ENCODE data around the gene C14orf180.

C14orf180 gene

DNA sequence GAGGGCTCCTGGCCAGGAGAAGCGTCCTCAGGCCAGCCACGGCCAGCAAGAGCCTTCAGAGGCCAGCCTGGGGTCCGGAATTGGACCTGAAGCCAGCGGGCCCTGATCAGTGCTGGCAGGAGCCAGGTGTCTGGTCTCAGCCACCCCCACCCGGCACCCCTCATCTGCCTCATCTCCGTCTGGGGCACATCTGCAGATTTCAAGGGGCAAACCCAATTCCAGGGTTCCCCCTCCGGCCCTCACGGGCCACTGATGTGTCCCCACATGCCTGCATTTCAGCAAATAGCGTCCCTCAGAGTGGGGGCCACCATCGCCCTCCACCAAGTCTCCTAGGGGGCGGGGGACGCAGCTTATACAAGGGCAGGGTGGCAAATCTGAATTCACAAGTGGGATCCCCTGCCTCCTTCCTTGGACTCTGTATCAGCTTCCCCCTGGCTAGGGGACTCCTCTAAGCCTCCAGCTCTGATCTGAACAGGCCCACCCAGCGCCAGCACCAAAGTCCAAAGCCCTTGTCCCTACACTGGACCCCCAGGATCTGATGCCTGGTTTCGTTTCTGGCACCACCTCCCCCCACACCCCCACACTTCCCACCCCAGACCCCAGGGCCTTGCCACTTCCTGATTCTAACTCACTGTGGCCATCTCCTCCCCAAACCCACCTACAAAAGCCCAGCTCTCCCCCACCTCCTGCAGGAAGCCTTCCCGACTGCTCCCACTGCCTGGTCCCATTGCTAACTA, 14.9 kb downstream of the C14orf180 start:
- no peak for DNase-seq

DNA sequence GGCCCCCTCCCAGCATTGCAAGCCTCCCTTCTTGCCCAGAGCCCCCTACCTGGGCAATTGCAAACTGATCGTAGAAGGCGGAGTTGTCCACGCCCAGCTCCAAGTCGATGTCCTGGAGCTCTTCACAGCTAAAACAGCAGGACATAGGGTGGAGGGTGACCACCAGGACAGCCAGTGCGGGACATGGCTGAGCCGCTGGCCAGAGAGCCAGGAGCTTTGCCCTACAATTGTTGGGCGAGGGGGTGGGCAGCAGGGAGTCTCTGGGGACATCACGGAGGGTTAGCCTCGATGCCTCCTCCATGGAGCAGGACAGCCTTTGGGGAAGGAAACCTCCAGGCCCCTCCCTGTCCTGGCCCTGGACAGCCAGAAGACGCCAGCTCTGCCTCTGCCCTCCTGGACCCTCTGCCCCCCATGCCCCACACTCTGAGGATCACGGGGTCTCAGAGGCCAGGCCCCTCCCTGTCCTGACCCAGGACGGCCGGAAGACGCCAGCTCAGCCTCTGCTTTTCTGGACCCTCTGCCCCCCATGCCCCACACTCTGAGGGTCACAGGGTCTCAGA, 15.6 kb downstream of the C14orf180 start:
- DNase-seq, result no peak

DNA sequence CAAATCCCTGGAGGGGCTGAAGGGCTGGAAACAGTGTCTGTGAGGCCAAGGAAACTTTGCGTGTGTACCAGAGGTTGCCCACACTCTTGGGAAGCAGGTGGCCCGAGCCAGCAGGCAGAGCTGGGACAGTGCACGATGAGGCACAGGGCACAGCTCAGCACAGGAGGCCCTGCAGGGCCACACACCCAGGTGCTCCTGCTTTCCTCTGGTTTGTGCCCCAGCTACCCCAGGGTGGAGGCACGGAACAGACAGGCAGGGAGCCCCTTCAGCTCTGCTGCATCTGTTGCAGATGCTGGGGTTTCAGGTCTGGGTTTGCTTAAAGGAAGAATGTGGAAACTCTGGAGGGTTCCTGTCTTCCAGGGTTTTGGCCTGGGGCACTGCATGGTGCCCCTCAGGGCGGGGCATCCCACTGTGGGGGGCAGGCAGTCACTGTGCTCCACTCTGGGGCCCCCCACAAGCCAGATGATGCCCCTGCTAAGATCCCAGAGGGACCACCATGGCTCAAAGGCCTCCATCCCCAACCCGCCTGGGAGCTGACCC, 16.4 kb downstream of the C14orf180 start:
- no peak for DNase-seq

DNA sequence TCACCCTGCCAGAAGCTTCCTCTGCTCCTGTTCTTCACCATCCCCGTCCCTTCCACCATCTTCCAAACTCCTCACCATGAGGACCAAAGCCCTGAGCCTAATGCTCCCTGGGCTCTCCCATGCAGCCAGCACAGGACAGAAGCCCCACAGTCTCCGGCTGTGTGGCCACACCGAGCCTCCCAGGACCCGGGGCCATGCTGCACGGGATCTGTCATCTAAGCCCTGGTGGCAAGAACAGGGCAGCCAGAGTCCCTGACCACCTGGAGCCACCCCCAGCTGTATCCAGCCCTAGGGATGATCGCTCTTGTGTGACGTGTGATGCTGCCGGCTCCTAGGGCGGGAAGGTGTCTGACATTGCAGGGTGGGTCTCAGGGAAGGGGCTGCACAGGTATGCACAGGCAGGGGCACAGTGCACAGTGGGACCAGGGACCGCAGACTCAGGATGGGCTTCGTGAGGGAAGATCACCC, 16.9 kb downstream of the C14orf180 start:
- no peak for DNase-seq

DNA sequence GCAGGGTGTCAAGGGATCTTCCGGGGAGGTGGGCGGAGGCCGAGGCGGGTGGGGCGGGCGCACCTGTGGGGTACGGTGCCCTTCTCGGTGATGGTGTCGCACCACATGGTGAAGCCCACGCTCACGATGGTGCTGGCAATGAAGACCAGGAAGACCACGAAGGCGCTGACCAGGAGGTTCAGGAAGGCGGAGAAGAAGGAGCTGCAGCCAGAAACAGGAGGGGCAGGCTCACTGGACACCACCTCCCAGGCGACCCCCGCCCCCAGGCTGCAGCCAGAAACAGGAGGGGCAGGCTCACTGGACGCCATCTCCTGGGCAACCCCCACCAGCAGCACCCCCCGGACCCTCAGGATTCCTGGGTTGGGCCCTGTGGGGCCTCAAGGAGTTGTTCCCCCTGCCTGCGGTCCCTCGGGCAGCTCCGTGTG, 17.4 kb downstream of the C14orf180 start:
- no peak for DNase-seq

DNA sequence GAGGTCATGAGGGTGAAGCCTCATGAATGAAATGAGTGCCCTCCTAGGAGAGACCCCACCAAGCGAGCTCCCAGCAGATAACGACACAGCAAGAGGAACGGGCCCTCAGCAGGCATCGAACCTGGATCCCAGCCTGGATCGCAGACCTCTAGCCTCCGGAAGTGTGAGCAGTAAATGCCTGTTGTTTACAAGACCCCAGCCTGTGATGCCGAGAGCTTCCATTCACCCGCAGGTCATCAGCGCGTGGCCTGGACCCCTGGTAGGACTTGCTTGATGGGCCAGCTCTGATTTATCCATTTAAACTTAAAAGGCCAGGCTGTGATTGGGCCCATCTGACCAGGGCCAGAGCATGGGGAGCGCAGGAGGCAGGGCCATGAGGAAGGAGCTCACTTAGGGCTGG, 18.0 kb downstream of the C14orf180 start:
- DNase-seq, result no peak

DNA sequence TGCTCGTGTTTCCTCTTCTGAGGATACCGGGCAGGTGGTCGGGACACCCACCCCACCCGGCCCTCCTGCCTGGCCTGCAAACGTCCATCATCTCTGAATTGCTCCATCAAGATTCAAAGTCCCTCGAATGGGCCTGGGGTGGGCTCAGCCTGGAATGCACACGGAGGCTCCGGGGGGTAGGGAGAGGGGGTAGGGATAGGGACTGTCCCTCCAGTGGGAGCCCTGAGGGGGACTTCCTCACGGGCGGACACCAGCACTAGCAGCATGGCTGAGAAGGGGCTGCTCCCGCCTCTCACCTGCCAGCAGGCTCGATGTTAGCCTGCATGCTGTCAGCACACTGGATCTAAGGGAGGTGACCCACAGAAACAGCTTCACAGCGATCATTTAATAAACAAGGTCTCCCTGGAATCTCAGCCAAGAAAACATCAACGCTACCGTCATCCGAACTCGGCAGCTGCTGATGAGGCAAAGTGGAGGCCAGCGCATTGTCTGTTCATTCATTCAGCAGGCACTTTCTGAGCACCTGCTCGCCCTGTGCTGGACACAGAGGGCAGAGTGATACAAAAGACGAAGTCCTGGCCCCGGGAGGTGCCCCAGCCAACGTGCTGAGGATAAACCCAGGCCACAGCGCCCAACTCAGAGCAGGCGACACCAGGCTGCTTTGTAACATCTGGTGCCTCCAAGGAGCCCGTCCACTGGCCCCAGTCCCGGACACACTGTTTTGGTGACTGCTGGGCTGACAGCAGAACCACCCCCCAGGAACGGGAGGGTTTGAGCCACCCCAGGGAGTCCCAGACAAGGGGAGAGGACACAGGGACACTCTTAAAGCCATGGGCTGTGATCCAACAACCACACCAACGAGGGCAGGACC, 18.7 kb downstream of the C14orf180 start:
- DNase-seq, result peak; percentile 14

DNA sequence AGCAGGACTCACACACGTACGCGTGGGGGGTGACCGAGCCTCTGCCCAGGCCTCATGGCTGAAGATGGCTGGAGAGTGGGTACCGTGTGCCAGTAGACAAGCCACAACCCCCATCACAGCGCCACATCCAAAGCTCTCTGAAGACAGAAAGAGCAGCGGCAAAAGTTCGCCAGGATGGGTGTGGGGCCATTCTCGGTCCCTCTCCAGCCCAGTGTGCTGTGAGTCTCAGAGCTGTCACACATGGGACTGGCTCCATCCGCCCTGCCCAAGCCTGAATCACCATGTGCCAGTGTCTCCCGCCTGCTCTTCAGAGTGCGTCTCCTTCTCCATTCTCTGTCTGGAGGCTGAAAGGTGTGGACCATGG, 19.3 kb downstream of the C14orf180 start:
- DNase-seq, result no peak

DNA sequence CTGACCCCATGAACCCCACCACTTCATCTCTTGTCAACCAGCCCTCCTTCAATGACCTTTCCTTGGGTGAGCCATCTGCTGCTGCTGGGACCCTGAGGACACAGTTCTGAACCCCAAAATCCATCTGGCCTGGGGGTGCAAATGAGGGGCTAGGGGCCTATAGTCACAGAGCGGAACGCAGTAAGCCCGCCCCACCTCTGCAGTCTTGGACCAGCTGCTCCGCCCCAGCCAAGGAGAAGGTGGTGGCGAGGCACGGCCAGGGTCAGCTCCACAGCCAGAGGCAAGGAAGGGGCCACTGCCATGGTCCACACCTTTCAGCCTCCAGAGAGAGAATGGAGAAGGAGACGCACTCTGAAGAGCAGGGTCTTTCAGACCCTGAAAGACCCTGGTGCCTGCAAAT, 19.9 kb downstream of the C14orf180 start:
- no peak for DNase-seq

DNA sequence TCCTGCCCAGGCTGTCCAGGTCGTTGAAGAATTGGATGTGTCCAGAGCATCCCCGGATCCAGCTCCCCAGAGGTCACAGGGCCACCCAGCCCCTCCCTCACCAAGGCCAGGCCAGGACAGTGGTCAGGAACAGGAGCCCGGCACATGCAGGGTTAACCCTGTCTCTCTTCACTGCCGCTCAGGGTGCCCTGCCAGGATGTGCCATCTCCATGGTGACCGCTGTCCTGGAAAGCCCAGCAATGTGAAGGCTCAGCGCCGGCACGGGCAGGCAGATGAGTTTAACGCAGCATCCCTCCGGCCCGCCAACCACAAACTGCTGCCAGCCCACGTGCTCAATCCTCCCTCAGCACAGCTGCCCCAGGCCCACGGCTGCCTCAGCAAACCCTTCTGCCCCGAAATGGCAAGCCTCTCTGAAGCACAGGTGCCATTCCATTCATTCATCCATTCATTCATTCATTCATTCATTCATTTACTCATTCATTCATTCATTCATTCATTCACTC, 20.6 kb downstream of the C14orf180 start:
- peak; percentile 22 for DNase-seq

DNA sequence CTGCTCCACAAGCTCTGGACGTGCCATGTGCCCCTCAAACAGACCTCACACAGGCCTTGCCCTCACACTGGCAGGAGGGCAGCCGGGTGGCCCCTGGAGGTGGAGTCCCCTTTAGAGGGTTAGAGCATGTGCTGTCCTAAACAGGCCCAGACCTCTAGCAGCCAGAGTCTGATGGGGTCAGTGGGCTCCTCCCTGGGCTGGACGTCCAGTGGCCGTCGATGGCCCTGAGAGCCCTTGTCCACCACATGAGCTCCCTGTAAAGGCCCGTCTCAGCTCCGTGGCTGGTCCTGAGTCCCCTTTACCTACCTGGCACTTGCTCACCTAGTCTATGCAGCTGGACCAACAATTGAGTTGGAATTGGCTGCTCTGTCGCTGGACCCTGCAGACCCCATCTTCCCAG, 21.2 kb downstream of the C14orf180 start:
- DNase-seq, result no peak

DNA sequence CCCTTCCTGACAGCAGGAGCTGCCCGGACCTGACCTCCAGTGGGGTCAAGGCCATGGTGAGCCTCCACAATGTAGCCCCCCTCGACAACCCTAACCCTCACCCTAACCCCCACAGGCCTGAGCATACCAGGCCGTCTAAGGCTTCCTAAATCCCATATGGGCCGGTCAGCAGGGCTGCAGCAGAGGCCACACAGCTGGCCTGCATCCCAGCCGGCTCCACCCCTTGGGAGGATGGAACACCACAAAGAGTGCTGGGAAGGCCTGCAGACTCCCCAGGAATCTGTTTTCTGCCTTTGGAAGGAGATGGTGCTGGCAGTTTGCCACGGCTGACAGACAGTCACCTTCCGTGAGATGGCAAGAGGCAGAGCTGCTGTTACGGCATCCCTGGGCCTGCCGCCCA, 22.2 kb downstream of the C14orf180 start:
- DNase-seq, result no peak

DNA sequence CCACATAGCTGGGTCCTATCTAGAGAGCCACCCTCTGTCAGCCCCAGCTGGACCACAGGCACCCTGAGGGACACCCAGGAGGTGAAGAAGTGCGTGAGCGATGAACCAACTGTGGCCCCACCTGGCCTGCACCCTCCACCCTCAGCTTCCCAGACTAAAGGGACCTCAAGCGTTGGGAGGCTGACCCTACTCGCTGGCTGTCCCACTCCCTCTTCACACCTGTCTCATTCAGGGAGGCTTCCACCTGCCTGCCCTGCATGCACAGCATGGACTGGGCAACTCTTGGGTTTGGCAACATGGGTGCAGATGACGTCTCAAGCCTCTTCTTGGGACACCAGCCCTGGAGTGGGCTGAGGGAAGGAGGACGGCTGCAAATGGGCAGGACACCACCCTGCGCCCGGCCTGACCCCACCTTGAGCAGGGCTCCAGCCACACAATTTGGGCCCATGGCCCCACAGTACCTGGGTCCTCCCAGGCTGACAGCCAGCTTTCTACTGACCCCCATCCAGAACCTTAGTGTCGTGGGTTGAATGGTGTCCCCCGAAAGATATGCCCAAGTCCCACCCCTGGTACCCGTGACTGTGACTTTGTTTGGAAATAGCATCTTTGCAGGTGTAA, 22.9 kb downstream of the C14orf180 start:
- no peak for DNase-seq

DNA sequence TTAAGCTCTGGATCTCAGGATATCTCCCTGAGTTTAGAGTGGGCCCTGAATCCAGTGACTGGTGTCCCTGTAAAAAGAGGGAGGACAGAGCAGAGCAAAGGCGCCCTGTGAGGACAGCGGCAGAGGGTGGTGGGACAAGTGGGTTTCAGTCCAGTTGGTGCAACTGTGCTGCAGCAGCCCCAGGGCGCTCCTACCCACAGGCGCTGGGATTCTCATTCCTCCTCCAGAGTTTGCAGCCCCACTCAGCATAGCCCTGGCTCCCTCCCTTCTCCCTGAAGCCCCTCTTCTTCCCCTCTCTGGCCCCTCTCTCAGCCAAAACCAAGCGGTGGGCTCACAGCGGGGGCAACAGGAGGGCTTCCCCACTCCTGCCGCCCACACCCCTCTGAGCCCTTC, 23.4 kb downstream of the C14orf180 start:
- DNase-seq, result no peak

DNA sequence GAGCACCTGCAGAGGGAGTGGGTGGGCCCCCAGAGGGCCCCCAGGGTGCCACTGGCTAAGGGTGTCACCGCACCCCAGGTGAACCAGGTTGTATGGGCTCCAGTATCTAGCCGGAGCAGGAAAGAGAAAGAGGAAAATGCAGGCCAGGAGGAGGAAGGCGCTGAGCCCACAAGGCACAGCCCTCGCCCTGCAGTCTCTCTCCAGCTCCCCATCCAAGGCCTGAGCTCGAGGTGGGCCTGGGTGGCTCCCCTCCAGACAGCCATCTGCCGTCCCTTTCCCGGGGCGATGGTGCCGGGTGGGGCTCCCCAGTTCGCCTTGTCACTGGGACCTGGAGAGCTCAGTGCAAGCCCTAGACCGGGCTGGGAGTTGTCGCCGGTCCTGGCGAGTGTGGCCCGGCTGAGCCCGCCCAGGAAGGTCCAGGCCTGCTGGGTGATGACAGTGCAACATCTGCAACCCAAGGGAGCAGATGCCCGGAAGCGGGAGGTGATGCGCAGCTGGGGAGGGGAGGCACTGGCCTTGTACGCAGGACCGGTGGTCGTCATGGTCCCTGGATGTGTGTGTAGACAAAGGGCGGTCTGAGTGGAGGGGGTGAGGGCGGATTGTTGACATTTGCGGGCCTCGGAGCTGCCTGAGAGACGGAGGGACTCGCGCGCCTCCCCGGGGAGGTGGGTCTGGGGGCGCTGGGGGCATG, 24.3 kb downstream of the C14orf180 start:
- no peak for DNase-seq

DNA sequence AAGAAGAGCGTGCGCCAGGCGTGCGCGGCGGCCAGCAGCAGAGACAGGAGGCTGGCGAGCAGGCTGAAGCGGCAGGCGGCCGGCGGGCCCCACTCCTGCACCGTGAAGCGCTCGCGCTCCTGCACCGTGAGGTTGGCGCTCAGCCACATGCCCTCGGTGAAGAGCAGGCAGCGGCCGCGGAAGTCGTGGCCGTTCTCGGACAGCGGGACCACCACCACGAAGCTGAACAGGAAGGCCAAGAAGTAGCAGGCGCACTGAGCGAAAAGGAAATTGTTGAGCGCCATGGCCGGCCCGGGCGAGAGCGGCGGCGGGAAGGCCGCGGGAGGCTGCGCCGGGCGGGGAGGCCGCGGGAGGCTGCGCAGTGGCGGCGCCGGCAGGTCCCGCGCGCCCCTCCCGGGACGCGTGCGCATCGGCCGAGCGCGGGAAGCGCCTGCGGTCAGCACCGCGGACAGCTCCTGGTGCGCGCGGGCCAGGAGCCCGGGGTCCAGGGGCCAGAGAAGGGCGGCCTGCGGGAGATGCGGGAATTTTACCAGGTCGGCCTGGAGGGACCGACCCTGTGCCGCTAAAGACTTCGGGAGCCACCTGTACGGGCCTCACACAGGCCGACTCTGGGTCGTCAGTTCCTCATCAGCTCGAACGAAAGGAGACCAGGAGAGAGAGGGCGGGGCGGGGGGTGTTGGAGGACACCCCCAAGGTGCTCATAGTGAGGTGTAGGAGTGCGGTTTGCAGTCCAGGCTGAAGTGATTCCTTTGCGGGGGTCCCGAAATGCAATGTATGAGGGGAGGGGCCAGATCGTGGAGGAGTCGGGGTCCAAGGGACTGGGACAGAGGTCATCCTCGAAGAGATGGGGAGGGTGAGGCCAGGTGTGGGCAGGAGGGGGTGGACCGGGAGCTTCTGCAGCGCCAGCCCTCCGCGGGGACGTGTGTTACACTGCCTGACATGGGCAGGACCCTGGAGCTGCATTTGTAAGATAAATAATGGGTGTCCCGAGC, 25.2 kb downstream of the C14orf180 start, which contains the start of gene TMEM179:
Gene TMEM179, minus strand, starts transcription at position 315 of the 992 bp plus-strand sequence. Its CDS starts 31 bp downstream, at position 284.
- DNase-seq, result no peak

DNA sequence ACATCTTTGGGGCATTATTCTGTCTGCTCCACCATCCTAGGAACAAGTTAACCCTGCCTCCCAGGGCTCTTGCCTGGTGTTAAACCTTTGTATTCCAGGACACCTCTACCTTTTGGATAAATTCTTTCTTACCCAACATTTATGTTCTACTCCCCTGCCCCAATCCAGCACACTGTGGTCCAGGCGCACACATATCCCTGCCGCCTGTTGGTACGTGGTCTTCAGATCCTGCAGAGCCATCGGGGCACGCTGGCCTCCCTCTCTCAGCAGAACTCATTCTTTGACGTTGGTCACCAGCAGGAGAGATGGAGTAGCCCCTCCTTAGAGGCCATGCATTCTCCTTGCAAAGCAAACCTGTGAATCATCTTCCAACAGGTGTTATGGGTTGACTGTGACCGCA, 30.1 kb downstream of the C14orf180 start:
- no peak for DNase-seq

DNA sequence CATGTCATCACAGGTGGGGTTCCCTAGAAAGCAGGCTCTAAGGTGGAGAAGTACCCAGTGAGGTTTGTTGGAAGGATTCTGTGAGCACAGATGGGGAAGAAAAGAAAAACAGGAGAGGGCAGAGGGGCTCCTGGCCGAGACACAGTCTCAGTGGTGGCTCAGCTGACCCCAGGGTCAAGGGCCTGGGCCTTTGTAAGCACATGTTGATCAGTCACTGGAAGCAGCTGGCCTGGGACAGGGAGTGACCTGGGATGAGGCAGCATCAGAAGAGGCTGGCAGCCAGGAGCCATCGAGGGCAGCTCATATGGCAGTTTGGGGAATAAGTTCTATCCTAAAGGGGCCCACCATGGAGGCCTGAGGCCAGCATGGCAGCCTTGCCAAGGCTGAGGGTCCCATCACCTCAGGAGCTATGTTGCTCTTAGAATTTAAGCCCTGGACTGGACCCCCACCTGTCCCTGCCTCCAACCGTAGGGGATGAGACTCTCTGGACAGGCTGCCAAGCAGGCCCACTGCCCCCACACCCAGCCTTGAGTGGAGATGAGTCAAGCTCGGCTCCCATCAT, 31.3 kb downstream of the C14orf180 start:
- DNase-seq, result no peak

DNA sequence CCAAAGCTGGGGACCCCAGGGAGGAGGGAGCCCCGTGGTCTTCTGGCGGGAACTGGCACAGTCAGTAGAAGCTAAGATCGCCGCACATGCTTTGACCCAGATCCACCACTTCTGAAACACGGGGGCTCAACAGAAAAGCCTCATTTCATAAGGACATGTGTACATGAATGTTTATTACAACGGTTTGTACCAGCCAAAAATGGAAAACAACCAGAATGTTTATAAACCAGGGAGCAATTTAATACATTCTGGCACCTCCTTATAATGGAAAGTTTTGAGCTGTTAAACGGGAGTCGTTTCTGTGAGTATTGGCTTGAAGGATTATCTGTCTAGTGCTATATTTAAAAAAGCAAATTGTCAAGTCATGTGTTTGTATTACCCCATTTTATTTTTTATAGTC, 32.3 kb downstream of the C14orf180 start:
- DNase-seq, result no peak

DNA sequence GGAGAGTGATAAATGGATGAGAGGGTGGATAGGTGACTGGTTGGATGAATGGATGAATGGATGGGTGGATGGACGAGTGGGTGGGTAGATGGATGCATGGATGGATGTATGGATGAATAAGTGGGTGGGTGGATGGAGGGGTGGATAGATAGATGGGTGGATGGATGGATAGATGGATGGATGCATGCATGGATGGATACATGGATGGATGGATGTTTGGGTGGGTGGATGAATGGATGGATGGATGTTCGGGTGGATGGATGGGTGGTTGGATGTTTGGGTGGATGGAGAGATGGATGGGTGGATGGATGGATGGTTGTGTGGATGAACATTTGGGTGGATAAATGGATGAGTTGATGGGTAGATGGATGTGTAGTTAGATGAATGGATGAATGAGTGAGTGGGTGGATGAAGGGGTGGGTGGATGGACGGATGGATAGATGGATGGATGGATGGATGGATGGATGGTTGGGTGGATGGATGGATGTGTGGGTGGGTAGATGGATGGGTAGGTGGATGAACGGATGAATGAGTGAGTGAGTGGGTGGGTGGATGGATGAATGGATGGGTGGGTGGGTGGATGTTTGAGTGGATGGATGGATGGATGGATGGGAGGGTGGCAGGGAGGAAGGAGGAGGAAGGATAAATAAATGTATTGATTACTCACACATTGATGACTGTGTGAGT, 34.7 kb downstream of the C14orf180 start:
- DNase-seq, result no peak
